Left ventricle myocardium inferior (tissue), 1 donor: Measurements from ENCODE around the gene TSBP1. TPM values are rescaled to one million over a fixed set of nuclear protein-coding genes. Genes with fewer than 3 reads are reported as not detected.

ENCODE experiments used
- DNase-seq: peaks from one replicate; pipeline ENCODE4 v3.0.0-alpha.2; 2020
- H3K27ac ChIP-seq: fragments of 200-600 bp; replicated peaks from 2 replicates; pipeline ENCODE4 v1.8.0; 2021
- H3K27me3 ChIP-seq: fragments of 200-600 bp; 2 replicates; pipeline ENCODE4 v1.8.0; 2021; ENCODE audit warnings: low read depth
- H3K36me3 ChIP-seq: fragments of 200-600 bp; 2 replicates; pipeline ENCODE4 v1.8.0; 2021
- H3K4me1 ChIP-seq: fragments of 200-600 bp; 2 replicates; pipeline ENCODE4 v1.8.0; 2021
- H3K4me3 ChIP-seq: fragments of 200-600 bp; 2 replicates; pipeline ENCODE4 v1.8.0; 2021; ENCODE audit warnings: mild to moderate bottlenecking, moderate library complexity
- H3K9me3 ChIP-seq: fragments of 200-600 bp; replicated peaks from 2 replicates; pipeline ENCODE4 v1.8.0; 2021
- intact Hi-C: fragments of 100-400 bp; cut with micrococcal nuclease; formaldehyde crosslinking; loops from one replicate; pipeline ENCODE4 v1.11.0; 2022
- long read RNA-seq: library from polyadenylated mRNA; unstranded; transcript quantifications from one replicate; pipeline ENCODE4 v2.0.0, GENCODE V29; 2021
- total RNA-seq: library from RNA; stranded (reverse); fragmentation: NEBNext Ultra II Directional; extraction: Animal tissue kit (Norgen Biotek cat#: 25700); gene quantifications from one replicate; pipeline ENCODE4 v1.2.1, GENCODE V29; 2021
- TF ChIP-seq, protein P1 (sequence below): fragments of 200-600 bp; IDR thresholded peaks from 2 replicates; pipeline ENCODE4 v1.8.0; 2021; ENCODE audit warnings: antibody characterized with exemption, mild to moderate bottlenecking, borderline replicate concordance
- donor health status: DM: no; HTN: yes; CAD: no; lungs with severe emphysema.

The TSBP1 gene, protein sequence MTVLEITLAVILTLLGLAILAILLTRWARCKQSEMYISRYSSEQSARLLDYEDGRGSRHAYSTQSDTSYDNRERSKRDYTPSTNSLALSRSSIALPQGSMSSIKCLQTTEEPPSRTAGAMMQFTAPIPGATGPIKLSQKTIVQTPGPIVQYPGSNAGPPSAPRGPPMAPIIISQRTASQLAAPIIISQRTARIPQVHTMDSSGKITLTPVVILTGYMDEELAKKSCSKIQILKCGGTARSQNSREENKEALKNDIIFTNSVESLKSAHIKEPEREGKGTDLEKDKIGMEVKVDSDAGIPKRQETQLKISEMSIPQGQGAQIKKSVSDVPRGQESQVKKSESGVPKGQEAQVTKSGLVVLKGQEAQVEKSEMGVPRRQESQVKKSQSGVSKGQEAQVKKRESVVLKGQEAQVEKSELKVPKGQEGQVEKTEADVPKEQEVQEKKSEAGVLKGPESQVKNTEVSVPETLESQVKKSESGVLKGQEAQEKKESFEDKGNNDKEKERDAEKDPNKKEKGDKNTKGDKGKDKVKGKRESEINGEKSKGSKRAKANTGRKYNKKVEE
- total RNA-seq: not detected
- long read RNA-seq: 0 reads

DNA sequence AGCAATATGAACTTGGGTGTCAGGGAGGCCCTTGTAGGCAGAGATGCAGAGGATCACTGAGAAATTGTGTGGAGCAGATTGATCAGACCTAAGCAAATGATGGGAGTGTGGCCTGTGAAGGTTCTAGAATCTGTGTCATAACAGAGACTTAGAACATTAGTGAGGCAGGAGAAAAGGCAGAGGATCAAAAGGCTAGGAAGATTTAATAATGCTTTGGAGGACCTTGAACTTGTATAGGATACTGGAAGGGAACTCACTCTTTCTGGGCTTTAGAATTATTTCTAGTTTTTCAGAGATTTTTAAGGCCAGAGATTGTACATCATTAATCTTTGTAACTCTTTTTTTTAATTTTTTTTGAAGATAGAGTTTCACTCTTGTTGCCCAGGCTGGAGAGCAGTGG lies at the start of gene TSBP1:
Gene TSBP1 (minus strand): TSS at position 101 of the 400 bp plus-strand sequence. CDS start 197 bp downstream, outside the sequence.
- TF ChIP-seq, protein P1, sequence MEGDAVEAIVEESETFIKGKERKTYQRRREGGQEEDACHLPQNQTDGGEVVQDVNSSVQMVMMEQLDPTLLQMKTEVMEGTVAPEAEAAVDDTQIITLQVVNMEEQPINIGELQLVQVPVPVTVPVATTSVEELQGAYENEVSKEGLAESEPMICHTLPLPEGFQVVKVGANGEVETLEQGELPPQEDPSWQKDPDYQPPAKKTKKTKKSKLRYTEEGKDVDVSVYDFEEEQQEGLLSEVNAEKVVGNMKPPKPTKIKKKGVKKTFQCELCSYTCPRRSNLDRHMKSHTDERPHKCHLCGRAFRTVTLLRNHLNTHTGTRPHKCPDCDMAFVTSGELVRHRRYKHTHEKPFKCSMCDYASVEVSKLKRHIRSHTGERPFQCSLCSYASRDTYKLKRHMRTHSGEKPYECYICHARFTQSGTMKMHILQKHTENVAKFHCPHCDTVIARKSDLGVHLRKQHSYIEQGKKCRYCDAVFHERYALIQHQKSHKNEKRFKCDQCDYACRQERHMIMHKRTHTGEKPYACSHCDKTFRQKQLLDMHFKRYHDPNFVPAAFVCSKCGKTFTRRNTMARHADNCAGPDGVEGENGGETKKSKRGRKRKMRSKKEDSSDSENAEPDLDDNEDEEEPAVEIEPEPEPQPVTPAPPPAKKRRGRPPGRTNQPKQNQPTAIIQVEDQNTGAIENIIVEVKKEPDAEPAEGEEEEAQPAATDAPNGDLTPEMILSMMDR: no peak
- H3K4me3 ChIP-seq: no peak within 1 kb of the TSS
- intact Hi-C loops: no loop called here
- DNase-seq: no peak
- no peak within 1 kb of the TSS for H3K27ac ChIP-seq
- H3K9me3 ChIP-seq: no peaks in the 10 kb centered on the region
- H3K27me3 ChIP-seq: no peaks in the 10 kb centered on the region
- H3K4me1 ChIP-seq: no peaks in the 10 kb centered on the region
- H3K36me3 ChIP-seq: no peaks in the 10 kb centered on the region

DNA sequence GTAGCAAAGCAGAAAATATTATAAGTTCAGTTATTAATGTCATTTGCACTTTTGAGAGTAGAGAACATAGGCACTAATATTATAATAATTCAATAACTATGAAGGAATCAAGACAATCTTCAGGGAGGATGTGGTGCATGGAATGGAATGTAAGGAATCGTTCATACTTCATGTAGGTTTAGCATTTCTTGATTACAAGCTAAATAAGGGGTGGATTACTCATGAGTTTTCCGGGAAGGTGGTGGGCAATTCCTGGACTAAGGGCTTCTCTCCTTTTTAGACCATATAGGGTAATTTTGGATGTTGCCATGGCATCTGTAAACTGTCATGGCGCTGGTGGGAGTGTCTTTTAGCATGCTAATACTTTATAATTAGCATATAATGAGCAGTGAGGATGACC lies 44.3 kb upstream of the TSBP1 start:
- intact Hi-C loops: loop anchor here (5.0 kb wide), 1 partner anchor 381 kb away; no protein-coding TSS in a partner anchor
- Histone ChIP-seq H3K4me3 (no peak overlapping the region), H3K36me3 (no peaks in the 10 kb centered on the region), H3K9me3 (no peaks in the 10 kb centered on the region), H3K27ac (no peak overlapping the region), H3K27me3 (peaks cover 96% of the 10 kb centered on the region), H3K4me1 (peaks cover 5% of the 10 kb centered on the region)
- DNase-seq: no peak
- TF ChIP-seq, protein P1: no peak

DNA sequence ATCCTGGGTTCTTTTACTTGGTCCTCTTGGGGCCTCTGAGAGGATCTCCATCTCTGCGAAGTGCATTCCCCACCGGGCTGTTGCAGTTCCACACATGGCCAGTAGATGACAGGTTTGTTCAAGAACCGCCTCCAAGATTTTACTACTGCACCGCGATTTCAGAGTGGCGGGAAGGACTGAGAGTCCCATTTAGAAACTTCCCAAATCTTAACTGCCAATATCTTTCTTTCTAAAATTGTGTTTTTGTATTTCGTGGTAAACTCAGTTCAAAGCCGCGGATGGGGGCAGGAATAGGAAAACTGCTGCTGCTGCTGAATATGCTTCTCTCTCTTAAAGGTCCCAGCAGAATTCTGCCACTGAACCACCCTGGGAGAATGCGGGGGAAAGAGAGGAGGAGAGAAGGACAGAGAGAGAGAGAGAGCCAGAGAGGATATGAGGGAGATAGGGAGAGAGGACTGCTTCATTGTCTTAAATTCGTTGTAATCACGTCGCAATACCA lies 43.9 kb upstream of the TSBP1 start:
- TF ChIP-seq, protein P1: peak; percentile 100
- peak; percentile 66 for DNase-seq
- Histone ChIP-seq H3K4me3 (peak overlapping the region; percentile 28), H3K4me1 (peaks cover 5% of the 10 kb centered on the region), H3K9me3 (no peaks in the 10 kb centered on the region), H3K27ac (no peak overlapping the region), H3K36me3 (no peaks in the 10 kb centered on the region), H3K27me3 (peaks cover 93% of the 10 kb centered on the region)
- intact Hi-C loops: loop anchor here (5.0 kb wide), 1 partner anchor 382 kb away; no protein-coding TSS in a partner anchor

DNA sequence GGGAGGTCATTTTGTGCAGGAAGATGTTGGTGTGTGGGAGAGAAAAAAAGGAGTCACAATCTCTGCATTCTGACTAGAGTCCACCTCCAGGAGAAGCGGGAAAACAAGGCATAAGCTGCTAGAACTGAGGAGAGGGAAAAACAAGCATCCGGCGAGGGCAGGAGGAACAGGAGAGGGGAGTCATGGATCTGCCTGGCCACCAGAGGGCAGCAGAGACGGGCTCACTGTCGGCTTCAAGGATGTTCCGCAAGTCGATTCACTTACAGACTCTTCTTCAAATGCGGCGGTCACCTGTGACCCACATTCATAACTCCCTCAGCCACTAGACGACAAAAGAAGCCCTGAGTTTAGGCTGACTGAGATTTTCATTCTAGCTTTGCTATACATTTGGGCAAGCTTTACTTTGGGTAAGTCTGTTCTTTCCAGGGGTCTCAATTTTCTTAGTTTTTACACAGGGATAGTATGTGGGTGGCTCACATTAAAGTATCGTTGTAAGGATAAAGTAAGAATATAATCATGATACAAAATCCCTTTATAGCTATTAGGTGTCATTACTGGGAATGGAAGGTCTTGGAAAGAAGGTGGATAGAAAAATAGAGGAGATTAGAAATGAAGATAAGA lies 41.8 kb upstream of the TSBP1 start:
- DNase-seq: peak; percentile 71
- Histone ChIP-seq H3K36me3 (no peaks in the 10 kb centered on the region), H3K27me3 (peaks cover 84% of the 10 kb centered on the region), H3K4me3 (no peak overlapping the region), H3K9me3 (no peaks in the 10 kb centered on the region), H3K4me1 (peaks cover 5% of the 10 kb centered on the region), H3K27ac (no peak overlapping the region)
- TF ChIP-seq, protein P1: peak; percentile 97
- intact Hi-C loops: loop anchor here (5.0 kb wide), 1 partner anchor 374 kb away; no protein-coding TSS in a partner anchor

DNA sequence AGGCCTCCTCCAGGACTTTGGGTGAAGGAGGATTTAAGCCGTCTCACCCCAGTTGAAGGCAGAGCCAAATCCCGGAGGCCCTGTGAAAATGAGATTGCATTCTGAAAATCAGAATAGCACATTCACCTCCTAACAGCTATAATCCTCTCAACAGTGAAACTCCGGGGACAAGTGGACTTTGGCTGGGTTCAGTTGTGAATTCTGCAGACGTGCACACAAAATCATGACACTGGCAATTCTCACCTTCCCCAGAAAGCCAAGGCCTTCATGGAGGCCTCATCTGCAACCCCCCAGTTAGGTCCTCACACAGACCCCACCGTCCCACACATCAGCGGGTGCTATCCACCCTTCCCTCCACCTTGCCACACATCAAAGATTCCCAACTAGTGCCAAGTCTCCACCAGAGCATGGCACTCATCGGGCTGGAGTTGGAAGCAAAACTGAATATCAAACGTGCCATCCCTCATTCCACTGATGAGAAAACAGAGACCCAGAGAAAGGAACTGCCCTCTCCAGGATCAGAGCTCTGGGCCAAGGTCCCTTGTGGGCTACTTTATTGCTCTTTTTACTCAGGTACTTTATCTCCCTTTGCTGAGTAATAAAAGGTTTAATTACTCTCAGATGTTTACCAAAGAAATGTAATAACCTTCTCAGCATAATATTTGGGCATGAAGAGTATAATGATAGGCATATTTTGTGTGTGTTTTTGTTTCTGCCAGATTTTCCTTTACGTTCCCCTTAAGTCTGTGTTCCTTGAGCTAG lies 40.0 kb upstream of the TSBP1 start:
- H3K9me3 ChIP-seq: no peaks in the 10 kb centered on the region
- H3K4me1 ChIP-seq: peaks cover 5% of the 10 kb centered on the region
- no peak overlapping the region for H3K27ac ChIP-seq
- no peak for DNase-seq
- H3K27me3 ChIP-seq: peaks cover 84% of the 10 kb centered on the region
- no peak overlapping the region for H3K4me3 ChIP-seq
- intact Hi-C loops: loop anchor here (5.0 kb wide), 1 partner anchor 376 kb away; no protein-coding TSS in a partner anchor
- no peaks in the 10 kb centered on the region for H3K36me3 ChIP-seq
- TF ChIP-seq, protein P1: no peak
